ENCODE results near the gene MLN.

Gene MLN

GRCh38 chr6:33770124-33770832, 33.5 kb downstream of the MLN start:
- no peak for DNase-seq

GRCh38 chr6:33769248-33769821, 34.5 kb downstream of the MLN start:
- no peak for DNase-seq

- peak; percentile 78 for DNase-seq
Observed at GRCh38 chr6:33768644-33769120, 35.1 kb downstream of the MLN start.

- no peak for DNase-seq
Observed at GRCh38 chr6:33766921-33767907, 36.6 kb downstream of the MLN start.

- no peak for DNase-seq
Observed at GRCh38 chr6:33765368-33765767, 38.4 kb downstream of the MLN start.

- no peak for DNase-seq
Observed at GRCh38 chr6:33764036-33764435, 39.8 kb downstream of the MLN start.

- DNase-seq: no peak
Observed at GRCh38 chr6:33763483-33763882, 40.3 kb downstream of the MLN start.

- no peak for DNase-seq
Observed at GRCh38 chr6:33762713-33763112, 41.1 kb downstream of the MLN start.

GRCh38 chr6:33761922-33762629, 41.7 kb downstream of the MLN start:
- no peak for DNase-seq

GRCh38 chr6:33761581-33761921, 42.3 kb downstream of the MLN start:
- DNase-seq: no peak

GRCh38 chr6:33759887-33760629, 43.7 kb downstream of the MLN start:
- DNase-seq: no peak

- no peak for DNase-seq
Observed at GRCh38 chr6:33758815-33759216, 45.0 kb downstream of the MLN start.

- DNase-seq: no peak
Observed at GRCh38 chr6:33757906-33758305, 45.9 kb downstream of the MLN start.

GRCh38 chr6:33757113-33757512, 46.7 kb downstream of the MLN start:
- DNase-seq: no peak

- DNase-seq: no peak
Observed at GRCh38 chr6:33756211-33756954, 47.4 kb downstream of the MLN start.

- DNase-seq: no peak
Observed at GRCh38 chr6:33755070-33755869, 48.5 kb downstream of the MLN start.

GRCh38 chr6:33754222-33754621, 49.6 kb downstream of the MLN start:
- no peak for DNase-seq

GRCh38 chr6:33752646-33753015, 51.2 kb downstream of the MLN start:
- DNase-seq: no peak

GRCh38 chr6:33751771-33752645, 51.8 kb downstream of the MLN start:
- DNase-seq: no peak
